B cell (primary cell): ENCODE data around the gene PI4KB. TPM values are rescaled to one million over a fixed set of nuclear protein-coding genes. Genes with fewer than 3 reads are reported as not detected.

Experiments used
- ATAC-seq: fragments of 200-7000 bp; cut with Tn5 transposase; one replicate; pipeline ENCODE4 v1.10.0; 2021; ENCODE audit warnings: low read depth, mild to moderate bottlenecking, moderate number of reproducible peaks, moderate library complexity
- CTCF ChIA-PET: fragments of 350-600 bp; sonication (Branson Sonifier 250); formaldehyde crosslinking; loops from one replicate; lab custom pipeline; 2021; ENCODE audit warnings: antibody characterized with exemption, inconsistent platforms; lab: Charles Lee
- POLR2A ChIA-PET: fragments of 350-600 bp; sonication (Branson Sonifier 250); formaldehyde crosslinking; loops from one replicate; lab custom pipeline; 2021; ENCODE audit warnings: antibody characterized with exemption; lab: Charles Lee
- DNase-seq: peaks from one replicate; pipeline ENCODE4 v3.0.0; 2013
- H2AFZ ChIP-seq: 2 replicates; pipeline ENCODE4 v1.6.1; 2012; ENCODE audit warnings: mild to moderate bottlenecking, low read depth, low read length; ENCODE audit not compliant: insufficient read depth, poor library complexity, severe bottlenecking
- H3K27ac ChIP-seq, 2 donors: 1 replicate in 1 of 2; 2 replicates in 1 of 2; pipeline ENCODE4 v1.5.1; 2012 to 2013; ENCODE audit warnings: low read length in 2 of 2, mild to moderate bottlenecking in 2 of 2, moderate library complexity in 1 of 2
- H3K27me3 ChIP-seq, 4 experiments: fragments of 200-600 bp in 1 of 4; sonication (generic) in 1 of 4; replicated peaks in 1 of 4; 1 replicate in 2 of 4; 2 replicates in 2 of 4; pipeline versions ENCODE4 v1.6.1 to v1.7.0; 2013 to 2016; ENCODE audit warnings: low read length in 3 of 4, mild to moderate bottlenecking in 2 of 4, mixed read lengths in 1 of 4, moderate library complexity in 1 of 4; ENCODE audit not compliant: insufficient read depth in 4 of 4, control insufficient read depth in 3 of 4; ENCODE audit errors: control extremely low read depth in 1 of 4
- H3K36me3 ChIP-seq, 2 experiments: replicated peaks in 1 of 2; 1 replicate in 1 of 2; 2 replicates in 1 of 2; pipeline versions ENCODE4 v1.6.1 to v1.7.1; 2013; ENCODE audit warnings: low read length in 1 of 2; ENCODE audit not compliant: insufficient read depth in 2 of 2, control insufficient read depth in 1 of 2; ENCODE audit errors: control extremely low read depth in 1 of 2, extremely low read depth in 1 of 2
- H3K4me1 ChIP-seq, 2 donors: fragments of 200-600 bp in 1 of 2; sonication (generic) in 1 of 2; 1 replicate in 1 of 2; 2 replicates in 1 of 2; pipeline versions ENCODE4 v1.5.1 to v1.6.1; 2013 to 2017; ENCODE audit warnings: low read length in 2 of 2; ENCODE audit not compliant: control insufficient read depth in 2 of 2, insufficient read depth in 2 of 2
- H3K4me2 ChIP-seq: replicated peaks from 2 replicates; pipeline ENCODE3; 2012; ENCODE audit warnings: mild to moderate bottlenecking, low read depth, low read length; ENCODE audit not compliant: poor library complexity, severe bottlenecking
- H3K4me3 ChIP-seq, 5 experiments: fragments of 200-600 bp in 1 of 5; sonication (generic) in 1 of 5; 1 replicate in 3 of 5; 2 replicates in 2 of 5; pipeline versions ENCODE4 v1.5.1 to v1.7.0; 2011 to 2016; ENCODE audit warnings: low read length in 4 of 5, mild to moderate bottlenecking in 4 of 5, low read depth in 2 of 5, control low read depth in 1 of 5, moderate library complexity in 1 of 5; ENCODE audit not compliant: insufficient read depth in 1 of 5; ENCODE audit errors: control extremely low read depth in 1 of 5, extremely low read depth in 1 of 5
- H3K79me2 ChIP-seq: fragments of 200-600 bp; sonication (generic); one replicate; pipeline ENCODE4 v1.6.0; 2016; ENCODE audit warnings: low read length; ENCODE audit not compliant: control insufficient read depth, insufficient read depth
- H3K9ac ChIP-seq: fragments of 200-600 bp; sonication (generic); 2 replicates; pipeline ENCODE4 v1.6.1; 2017; ENCODE audit warnings: mild to moderate bottlenecking, low read length, moderate library complexity
- H3K9me3 ChIP-seq, 3 donors: one replicate each; pipeline versions ENCODE4 v1.6.1 to v1.7.1; 2013; ENCODE audit warnings: low read length in 2 of 3; ENCODE audit not compliant: control insufficient read depth in 2 of 3, insufficient read depth in 1 of 3; ENCODE audit errors: control extremely low read depth in 1 of 3
- H4K20me1 ChIP-seq: 2 replicates; pipeline ENCODE4 v1.6.0; 2012; ENCODE audit warnings: mild to moderate bottlenecking, low read length; ENCODE audit not compliant: insufficient read depth, control insufficient read depth, poor library complexity, severe bottlenecking
- H3K27ac Mint-ChIP-seq: one replicate; pipeline ENCODE4 v1.8.0; 2021; ENCODE audit warnings: mixed read lengths
- H3K27me3 Mint-ChIP-seq: one replicate; pipeline ENCODE4 v1.8.0; 2021; ENCODE audit warnings: mixed read lengths
- H3K4me1 Mint-ChIP-seq: one replicate; pipeline ENCODE4 v1.8.0; 2021; ENCODE audit warnings: mixed read lengths
- H3K4me3 Mint-ChIP-seq: one replicate; pipeline ENCODE4 v1.8.0; 2021; ENCODE audit warnings: mixed read lengths
- H3K9me3 Mint-ChIP-seq: one replicate; pipeline ENCODE4 v1.8.0; 2022; ENCODE audit warnings: mixed read lengths; ENCODE audit not compliant: insufficient read depth
- EZH2 ChIP-seq: IDR thresholded peaks from 2 replicates; pipeline ENCODE4 v1.6.1; 2012; ENCODE audit warnings: borderline replicate concordance, low read depth, mild to moderate bottlenecking, moderate library complexity, low read length; ENCODE audit not compliant: insufficient read depth, poor library complexity, severe bottlenecking
- WGBS: methylation state at CpG from one replicate; pipeline ENCODE4 v1.1.5; 2013; ENCODE audit warnings: missing lambda C conversion rate; ENCODE audit not compliant: insufficient coverage; 5-methylcytosine and 5-hydroxymethylcytosine counted together
- intact Hi-C: fragments of 100-400 bp; cut with micrococcal nuclease; formaldehyde crosslinking; loops from one replicate; pipeline ENCODE4 v1.10.0; 2022
- polyA plus RNA-seq: library from polyadenylated mRNA; depleted of rRNA; stranded (reverse); fragments of >200 nt; gene quantifications from 2 replicates; pipeline ENCODE4 v1.2.3, GENCODE V29; 2012
- total RNA-seq, 2 donors: library from RNA; stranded (reverse); fragments of 120-200 nt in 1 of 2; gene quantifications; 1 replicate in 1 of 2; 2 replicates in 1 of 2; pipeline versions ENCODE4 v1.2.3 to v1.2.4, GENCODE V29; 2013 to 2022
- TF ChIP-seq, protein P1 (sequence below): fragments of 200-600 bp; IDR thresholded peaks from one replicate; pipeline ENCODE4 v1.8.0; 2022; ENCODE audit warnings: antibody characterized with exemption, mild to moderate bottlenecking

PI4KB gene
- total and polyA plus RNA-seq, 2 donors (not counting 1 experiment from before 2014, with no cell fraction given) = 110 to 138 TPM

DNA sequence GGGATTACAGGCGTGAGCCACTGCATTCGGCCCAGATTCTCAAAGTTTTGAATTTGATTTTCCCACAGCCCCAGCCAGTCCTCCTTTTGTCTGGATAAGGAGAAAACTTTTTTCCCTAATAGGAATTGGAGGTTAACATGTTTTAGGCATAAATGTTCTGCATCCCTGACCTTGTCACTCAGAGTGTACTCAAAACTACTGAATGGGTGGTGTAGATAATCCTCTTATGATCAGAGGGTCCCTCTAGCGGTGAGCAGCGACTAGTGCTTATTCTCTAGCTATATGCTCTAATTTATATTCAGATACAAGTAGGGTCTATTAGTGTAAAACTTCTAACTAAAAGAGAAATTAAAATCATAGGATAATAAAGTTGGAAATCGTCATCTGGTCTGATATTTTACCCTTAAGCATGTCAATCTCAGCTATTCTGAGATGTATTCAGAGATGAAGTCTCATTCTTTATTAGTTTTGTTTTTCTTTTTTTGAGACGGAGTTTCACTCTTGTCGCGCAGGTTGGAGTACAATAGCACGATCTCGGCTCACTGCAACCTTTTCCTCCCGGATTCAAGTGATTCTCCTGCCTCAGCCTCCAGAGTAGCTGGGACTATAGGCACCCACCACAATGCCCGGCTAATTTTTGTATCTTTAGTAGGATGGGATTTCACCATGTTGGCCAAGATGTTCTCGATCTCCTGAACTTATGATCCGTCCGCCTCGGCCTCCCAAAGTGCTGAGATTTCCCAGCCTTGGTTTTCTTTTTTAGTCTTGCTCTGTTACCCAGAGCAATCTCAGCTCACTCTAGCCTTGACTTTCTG, 75.4 kb downstream of the PI4KB start:
- peak; percentile 63 for ATAC-seq
- H3K27ac ChIP-seq = no peak overlapping the region
- ChIA-PET POLR2A (interaction anchor here (0.6 to 1.7 kb wide), 3 partner anchors 30 to 192 kb away, joined by 4 to 6 read pairs (median 5); partner anchors contain the start of genes CDC42SE1 and ZNF687), CTCF (interaction anchor here (0.6 to 2.3 kb wide), 38 partner anchors 10 to 1316 kb away, joined by 3 to 21 read pairs (median 4); partner anchors contain the start of genes CDC42SE1, GABPB2, LYSMD1 and MLLT11)
- H3K4me1 Mint-ChIP-seq = peaks cover 19% of the 10 kb centered on the region
- H2AFZ ChIP-seq = no peak overlapping the region
- peaks cover 29% of the 10 kb centered on the region for H3K79me2 ChIP-seq
- no peaks in the 10 kb centered on the region for H3K9me3 ChIP-seq
- no peaks in the 10 kb centered on the region for H4K20me1 ChIP-seq
- TF ChIP-seq, protein P1, sequence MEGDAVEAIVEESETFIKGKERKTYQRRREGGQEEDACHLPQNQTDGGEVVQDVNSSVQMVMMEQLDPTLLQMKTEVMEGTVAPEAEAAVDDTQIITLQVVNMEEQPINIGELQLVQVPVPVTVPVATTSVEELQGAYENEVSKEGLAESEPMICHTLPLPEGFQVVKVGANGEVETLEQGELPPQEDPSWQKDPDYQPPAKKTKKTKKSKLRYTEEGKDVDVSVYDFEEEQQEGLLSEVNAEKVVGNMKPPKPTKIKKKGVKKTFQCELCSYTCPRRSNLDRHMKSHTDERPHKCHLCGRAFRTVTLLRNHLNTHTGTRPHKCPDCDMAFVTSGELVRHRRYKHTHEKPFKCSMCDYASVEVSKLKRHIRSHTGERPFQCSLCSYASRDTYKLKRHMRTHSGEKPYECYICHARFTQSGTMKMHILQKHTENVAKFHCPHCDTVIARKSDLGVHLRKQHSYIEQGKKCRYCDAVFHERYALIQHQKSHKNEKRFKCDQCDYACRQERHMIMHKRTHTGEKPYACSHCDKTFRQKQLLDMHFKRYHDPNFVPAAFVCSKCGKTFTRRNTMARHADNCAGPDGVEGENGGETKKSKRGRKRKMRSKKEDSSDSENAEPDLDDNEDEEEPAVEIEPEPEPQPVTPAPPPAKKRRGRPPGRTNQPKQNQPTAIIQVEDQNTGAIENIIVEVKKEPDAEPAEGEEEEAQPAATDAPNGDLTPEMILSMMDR = peak; percentile 90
- TF ChIP-seq EZH2 = no peak
- H3K9ac ChIP-seq = no peak overlapping the region
- WGBS = 95% methylated on average over 5 of the region's 16 CpGs
- H3K27me3 Mint-ChIP-seq = no peaks in the 10 kb centered on the region
- peak; percentile 81 for DNase-seq
- no peak overlapping the region for H3K4me3 ChIP-seq
- intact Hi-C loops = loop anchor here (1.0 to 5.0 kb wide), 2 partner anchors 153 to 180 kb away; partner anchors contain the start of gene GABPB2
- H3K27ac Mint-ChIP-seq = peak overlapping the region; percentile 68
- peaks cover 6 to 25% of the 10 kb centered on the region in 2 experiments for H3K36me3 ChIP-seq
- no peak overlapping the region for H3K4me3 Mint-ChIP-seq
- H3K27me3 ChIP-seq = no peaks in the 10 kb centered on the region
- H3K4me2 ChIP-seq = no peak overlapping the region
- H3K4me1 ChIP-seq = peaks cover 9 to 12% of the 10 kb centered on the region in 2 donors
- no peaks in the 10 kb centered on the region for H3K9me3 Mint-ChIP-seq

DNA sequence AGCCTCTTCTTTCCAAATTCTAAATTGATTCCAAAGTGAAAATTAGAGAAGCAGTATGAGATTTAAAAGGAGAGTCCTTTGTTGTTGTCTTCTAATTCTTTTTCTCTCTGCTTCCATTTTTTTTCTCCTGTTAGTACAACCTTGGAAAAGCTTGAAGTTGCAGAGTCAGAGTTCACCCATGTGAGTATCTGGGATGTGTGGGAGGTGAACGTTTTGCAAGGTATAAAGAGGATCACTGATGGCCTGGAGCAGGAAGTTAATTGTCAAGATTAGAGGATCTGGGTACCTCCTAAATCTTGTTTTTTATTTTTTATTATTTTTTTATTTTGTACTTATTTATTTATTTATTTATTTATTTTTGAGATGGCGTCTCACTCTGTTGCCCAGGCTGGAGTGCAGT, 80.4 kb downstream of the PI4KB start:
- Mint-ChIP-seq H3K4me1 (peaks cover 2% of the 10 kb centered on the region), H3K27ac (no peak overlapping the region), H3K27me3 (no peaks in the 10 kb centered on the region), H3K4me3 (no peak overlapping the region), H3K9me3 (no peaks in the 10 kb centered on the region)
- Histone ChIP-seq H3K4me3 (no peak overlapping the region), H3K4me2 (no peak overlapping the region), H2AFZ (no peak overlapping the region), H3K4me1 (no peaks in the 10 kb centered on the region), H3K27ac (no peak overlapping the region), H3K9me3 (no peaks in the 10 kb centered on the region), H3K9ac (no peak overlapping the region), H3K27me3 (no peaks in the 10 kb centered on the region), H4K20me1 (no peaks in the 10 kb centered on the region), H3K79me2 (no peaks in the 10 kb centered on the region), H3K36me3 (peaks cover 15 to 65% of the 10 kb centered on the region in 2 experiments)
- no peak for DNase-seq
- ChIA-PET CTCF (interaction anchor here (1.1 kb wide), 1 partner anchor 266 kb away, joined by 3 read pairs; no protein-coding TSS in a partner anchor), POLR2A (interaction anchor here (0.6 kb wide), 1 partner anchor 209 kb away, joined by 10 read pairs; no protein-coding TSS in a partner anchor)
- WGBS = 100% methylated on average over 1 of the region's 2 CpGs
- ATAC-seq = no peak
- intact Hi-C loops = no loop called here
- TF ChIP-seq, protein P1 = no peak
- TF ChIP-seq EZH2 = no peak
